Activated naive CD4-positive, alpha-beta T cell treated with anti-CD3 and anti-CD28 coated beads, Interleukin-2, amount 50 U/mL, for 24 hours (primary cell): ENCODE results near the gene MTA3.

Experiments
- H3K27ac Mint-ChIP-seq: one replicate; pipeline ENCODE4 v1.8.0; 2021; ENCODE audit warnings: mild to moderate bottlenecking, mixed read lengths
- H3K27me3 Mint-ChIP-seq: one replicate; pipeline ENCODE4 v1.8.0; 2021; ENCODE audit warnings: mixed read lengths
- H3K36me3 Mint-ChIP-seq: one replicate; pipeline ENCODE4 v1.8.0; 2021; ENCODE audit warnings: mixed read lengths
- H3K4me1 Mint-ChIP-seq: one replicate; pipeline ENCODE4 v1.8.0; 2021; ENCODE audit warnings: mixed read lengths
- H3K4me3 Mint-ChIP-seq: one replicate; pipeline ENCODE4 v1.8.0; 2021; ENCODE audit warnings: mild to moderate bottlenecking, mixed read lengths
- H3K9me3 Mint-ChIP-seq: one replicate; pipeline ENCODE4 v1.8.0; 2021; ENCODE audit warnings: mixed read lengths

Gene MTA3

GRCh38 chr2:42568401-42569115 lies at the start of gene MTA3:
Gene MTA3 (plus strand): TSS chr2:42568632. CDS start chr2:42568746, 114 bp downstream.
- no peaks in the 10 kb centered on the region for H3K9me3 Mint-ChIP-seq
- H3K4me1 Mint-ChIP-seq: peaks cover 33% of the 10 kb centered on the region
- peak within 1 kb of the TSS; percentile 87 for H3K4me3 Mint-ChIP-seq
- peaks cover 3% of the 10 kb centered on the region for H3K36me3 Mint-ChIP-seq
- peak within 1 kb of the TSS; percentile 95 for H3K27ac Mint-ChIP-seq
- no peaks in the 10 kb centered on the region for H3K27me3 Mint-ChIP-seq

- no peaks in the 10 kb centered on the region for H3K36me3 Mint-ChIP-seq
- H3K4me3 Mint-ChIP-seq: no peak overlapping the region
- no peaks in the 10 kb centered on the region for H3K9me3 Mint-ChIP-seq
- H3K27ac Mint-ChIP-seq: no peak overlapping the region
- peaks cover 11% of the 10 kb centered on the region for H3K4me1 Mint-ChIP-seq
- no peaks in the 10 kb centered on the region for H3K27me3 Mint-ChIP-seq
Measured at GRCh38 chr2:42519624-42520023, 48.8 kb upstream of the MTA3 start.

- H3K4me1 Mint-ChIP-seq: peaks cover 11% of the 10 kb centered on the region
- H3K36me3 Mint-ChIP-seq: no peaks in the 10 kb centered on the region
- H3K4me3 Mint-ChIP-seq: no peak overlapping the region
Measured at GRCh38 chr2:42522035-42522434, 46.4 kb upstream of the MTA3 start.

GRCh38 chr2:42523341-42523740 lies 45.1 kb upstream of the MTA3 start:
- Mint-ChIP-seq H3K4me3 (peak overlapping the region; percentile 49), H3K9me3 (no peaks in the 10 kb centered on the region), H3K4me1 (peaks cover 11% of the 10 kb centered on the region), H3K27me3 (no peaks in the 10 kb centered on the region), H3K36me3 (no peaks in the 10 kb centered on the region), H3K27ac (peak overlapping the region; percentile 41)

More at GRCh38 chr2:42522035-42522434, 46.4 kb upstream of the MTA3 start:
- Mint-ChIP-seq H3K9me3 (no peaks in the 10 kb centered on the region), H3K27me3 (no peaks in the 10 kb centered on the region), H3K27ac (no peak overlapping the region)

GRCh38 chr2:42532397-42532796 lies 36.0 kb upstream of the MTA3 start:
- Mint-ChIP-seq H3K9me3 (no peaks in the 10 kb centered on the region), H3K36me3 (no peaks in the 10 kb centered on the region), H3K27me3 (no peaks in the 10 kb centered on the region), H3K27ac (no peak overlapping the region), H3K4me1 (no peaks in the 10 kb centered on the region), H3K4me3 (no peak overlapping the region)

GRCh38 chr2:42537493-42537892 lies 30.9 kb upstream of the MTA3 start:
- H3K36me3 Mint-ChIP-seq: no peaks in the 10 kb centered on the region
- no peak overlapping the region for H3K4me3 Mint-ChIP-seq
- H3K4me1 Mint-ChIP-seq: no peaks in the 10 kb centered on the region
- no peaks in the 10 kb centered on the region for H3K9me3 Mint-ChIP-seq
- no peaks in the 10 kb centered on the region for H3K27me3 Mint-ChIP-seq
- H3K27ac Mint-ChIP-seq: no peak overlapping the region

GRCh38 chr2:42542871-42543270 lies 25.6 kb upstream of the MTA3 start:
- no peaks in the 10 kb centered on the region for H3K27me3 Mint-ChIP-seq

GRCh38 chr2:42545023-42545721 lies 23.3 kb upstream of the MTA3 start:
- no peak overlapping the region for H3K27ac Mint-ChIP-seq
- H3K9me3 Mint-ChIP-seq: no peaks in the 10 kb centered on the region
- no peaks in the 10 kb centered on the region for H3K36me3 Mint-ChIP-seq
- no peaks in the 10 kb centered on the region for H3K27me3 Mint-ChIP-seq
- no peak overlapping the region for H3K4me3 Mint-ChIP-seq
- H3K4me1 Mint-ChIP-seq: no peaks in the 10 kb centered on the region

More at GRCh38 chr2:42542871-42543270, 25.6 kb upstream of the MTA3 start:
- no peaks in the 10 kb centered on the region for H3K36me3 Mint-ChIP-seq
- no peaks in the 10 kb centered on the region for H3K4me1 Mint-ChIP-seq
- no peaks in the 10 kb centered on the region for H3K9me3 Mint-ChIP-seq
- H3K27ac Mint-ChIP-seq: no peak overlapping the region
- no peak overlapping the region for H3K4me3 Mint-ChIP-seq

- Mint-ChIP-seq H3K27me3 (no peaks in the 10 kb centered on the region), H3K36me3 (no peaks in the 10 kb centered on the region), H3K27ac (no peak overlapping the region), H3K4me1 (no peaks in the 10 kb centered on the region), H3K4me3 (no peak overlapping the region), H3K9me3 (no peaks in the 10 kb centered on the region)
Measured at GRCh38 chr2:42545841-42546390, 22.5 kb upstream of the MTA3 start.

- Mint-ChIP-seq H3K27me3 (no peaks in the 10 kb centered on the region), H3K9me3 (no peaks in the 10 kb centered on the region), H3K36me3 (no peaks in the 10 kb centered on the region), H3K4me1 (no peaks in the 10 kb centered on the region), H3K4me3 (no peak overlapping the region), H3K27ac (no peak overlapping the region)
Measured at GRCh38 chr2:42547014-42547413, 21.4 kb upstream of the MTA3 start.

- Mint-ChIP-seq H3K36me3 (no peaks in the 10 kb centered on the region), H3K4me3 (no peak overlapping the region), H3K4me1 (no peaks in the 10 kb centered on the region), H3K27me3 (no peaks in the 10 kb centered on the region), H3K27ac (no peak overlapping the region), H3K9me3 (no peaks in the 10 kb centered on the region)
Measured at GRCh38 chr2:42547446-42548295, 20.8 kb upstream of the MTA3 start.

GRCh38 chr2:42550870-42551269 lies 17.6 kb upstream of the MTA3 start:
- Mint-ChIP-seq H3K4me1 (no peaks in the 10 kb centered on the region), H3K27ac (no peak overlapping the region), H3K9me3 (no peaks in the 10 kb centered on the region), H3K27me3 (no peaks in the 10 kb centered on the region), H3K36me3 (no peaks in the 10 kb centered on the region), H3K4me3 (no peak overlapping the region)

GRCh38 chr2:42554392-42554791 lies 14.0 kb upstream of the MTA3 start:
- H3K4me1 Mint-ChIP-seq: no peaks in the 10 kb centered on the region
- no peaks in the 10 kb centered on the region for H3K27me3 Mint-ChIP-seq
- H3K36me3 Mint-ChIP-seq: no peaks in the 10 kb centered on the region
- H3K27ac Mint-ChIP-seq: no peak overlapping the region
- H3K9me3 Mint-ChIP-seq: no peaks in the 10 kb centered on the region
- H3K4me3 Mint-ChIP-seq: no peak overlapping the region

GRCh38 chr2:42556315-42556890 lies 12.0 kb upstream of the MTA3 start:
- H3K9me3 Mint-ChIP-seq: no peaks in the 10 kb centered on the region
- H3K27ac Mint-ChIP-seq: peak overlapping the region; percentile 43
- H3K27me3 Mint-ChIP-seq: no peaks in the 10 kb centered on the region
- peaks cover 3% of the 10 kb centered on the region for H3K4me1 Mint-ChIP-seq
- H3K36me3 Mint-ChIP-seq: no peaks in the 10 kb centered on the region
- no peak overlapping the region for H3K4me3 Mint-ChIP-seq

GRCh38 chr2:42557306-42557705 lies 11.1 kb upstream of the MTA3 start:
- Mint-ChIP-seq H3K4me3 (no peak overlapping the region), H3K9me3 (no peaks in the 10 kb centered on the region), H3K27me3 (no peaks in the 10 kb centered on the region), H3K4me1 (peaks cover 3% of the 10 kb centered on the region), H3K36me3 (no peaks in the 10 kb centered on the region), H3K27ac (no peak overlapping the region)
